ENCODE measurements around the gene PRKD2.

DNA sequence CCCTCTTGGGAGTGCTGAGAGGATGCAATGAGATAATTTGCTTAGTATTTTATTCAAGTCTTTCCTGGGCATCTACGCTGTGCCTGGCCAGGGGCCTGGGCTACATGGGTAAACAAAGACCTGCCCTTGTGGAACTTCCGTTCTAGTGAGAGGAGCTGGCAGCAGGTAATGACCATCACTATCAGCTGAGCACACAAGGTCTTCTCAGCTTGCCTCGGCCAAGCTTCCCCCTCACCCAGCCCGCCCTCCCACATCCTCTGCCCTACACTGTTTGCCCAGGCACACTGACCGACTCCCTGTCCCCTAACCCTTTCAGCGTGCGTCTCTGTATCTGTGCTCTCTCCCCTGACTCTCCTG, 20.4 kb upstream of the PRKD2 start:
- TF ChIP-seq JUNB (IDR thresholded peaks at IDR 0.05; ENCODE audit: unreplicated experiment) (no peak), EZH2 (IDR thresholded peaks at IDR 0.05; ENCODE audit: low read depth, unreplicated experiment) (no peak), POLR2AphosphoS5 (IDR thresholded peaks at IDR 0.05; ENCODE audit: low read depth) (no peak), STAT1 (IDR thresholded peaks at IDR 0.05; ENCODE audit: unreplicated experiment) (no peak), CREB1 (CRISPR knock-in tag; IDR thresholded peaks at IDR 0.05; ENCODE audit: low read depth) (no peak)
- TF ChIP-seq, protein P1, sequence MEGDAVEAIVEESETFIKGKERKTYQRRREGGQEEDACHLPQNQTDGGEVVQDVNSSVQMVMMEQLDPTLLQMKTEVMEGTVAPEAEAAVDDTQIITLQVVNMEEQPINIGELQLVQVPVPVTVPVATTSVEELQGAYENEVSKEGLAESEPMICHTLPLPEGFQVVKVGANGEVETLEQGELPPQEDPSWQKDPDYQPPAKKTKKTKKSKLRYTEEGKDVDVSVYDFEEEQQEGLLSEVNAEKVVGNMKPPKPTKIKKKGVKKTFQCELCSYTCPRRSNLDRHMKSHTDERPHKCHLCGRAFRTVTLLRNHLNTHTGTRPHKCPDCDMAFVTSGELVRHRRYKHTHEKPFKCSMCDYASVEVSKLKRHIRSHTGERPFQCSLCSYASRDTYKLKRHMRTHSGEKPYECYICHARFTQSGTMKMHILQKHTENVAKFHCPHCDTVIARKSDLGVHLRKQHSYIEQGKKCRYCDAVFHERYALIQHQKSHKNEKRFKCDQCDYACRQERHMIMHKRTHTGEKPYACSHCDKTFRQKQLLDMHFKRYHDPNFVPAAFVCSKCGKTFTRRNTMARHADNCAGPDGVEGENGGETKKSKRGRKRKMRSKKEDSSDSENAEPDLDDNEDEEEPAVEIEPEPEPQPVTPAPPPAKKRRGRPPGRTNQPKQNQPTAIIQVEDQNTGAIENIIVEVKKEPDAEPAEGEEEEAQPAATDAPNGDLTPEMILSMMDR (conservative IDR thresholded peaks at IDR 0.05; ENCODE audit: low read depth in 2 of 2), result no peak
- TF ChIP-seq, protein P2, sequence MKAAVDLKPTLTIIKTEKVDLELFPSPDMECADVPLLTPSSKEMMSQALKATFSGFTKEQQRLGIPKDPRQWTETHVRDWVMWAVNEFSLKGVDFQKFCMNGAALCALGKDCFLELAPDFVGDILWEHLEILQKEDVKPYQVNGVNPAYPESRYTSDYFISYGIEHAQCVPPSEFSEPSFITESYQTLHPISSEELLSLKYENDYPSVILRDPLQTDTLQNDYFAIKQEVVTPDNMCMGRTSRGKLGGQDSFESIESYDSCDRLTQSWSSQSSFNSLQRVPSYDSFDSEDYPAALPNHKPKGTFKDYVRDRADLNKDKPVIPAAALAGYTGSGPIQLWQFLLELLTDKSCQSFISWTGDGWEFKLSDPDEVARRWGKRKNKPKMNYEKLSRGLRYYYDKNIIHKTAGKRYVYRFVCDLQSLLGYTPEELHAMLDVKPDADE (IDR thresholded peaks at IDR 0.05), result no peak
